ENCODE data around the gene FBXO38.

Gene FBXO38

GRCh38 chr5:148457183-148457620 lies 73.4 kb downstream of the FBXO38 start:
- Histone ChIP-seq H3K4me1 (no peaks in the 10 kb centered on the region), H3K9me3 (ENCODE audit: control insufficient read depth, low read length) (no peaks in the 10 kb centered on the region), H3K36me3 (ENCODE audit: control insufficient read depth, insufficient read depth, low read length) (no peaks in the 10 kb centered on the region), H3K27ac (no peak overlapping the region), H3K4me2 (ENCODE audit: low read length) (no peak overlapping the region), H2AFZ (no peak overlapping the region), H3K4me3 (ENCODE audit: low read depth, low read length) (no peak overlapping the region), H3K79me2 (no peaks in the 10 kb centered on the region), H3K9ac (no peak overlapping the region), H3K27me3 (ENCODE audit: control insufficient read depth, insufficient read depth, low read length) (no peaks in the 10 kb centered on the region)
- no peak for TF ChIP-seq CTCF (IDR thresholded peaks at IDR 0.05)

- no peaks in the 10 kb centered on the region for H3K36me3 ChIP-seq (ENCODE audit: control insufficient read depth, insufficient read depth, low read length)
- no peaks in the 10 kb centered on the region for H3K9me3 ChIP-seq (ENCODE audit: control insufficient read depth, low read length)
- H3K4me1 ChIP-seq: no peaks in the 10 kb centered on the region
- no peak overlapping the region for H3K4me2 ChIP-seq (ENCODE audit: low read length)
- H3K4me3 ChIP-seq (ENCODE audit: low read depth, low read length): no peak overlapping the region
- H3K27me3 ChIP-seq (ENCODE audit: control insufficient read depth, insufficient read depth, low read length): no peaks in the 10 kb centered on the region
- no peak overlapping the region for H2AFZ ChIP-seq
- no peak overlapping the region for H3K27ac ChIP-seq
- H3K79me2 ChIP-seq: no peaks in the 10 kb centered on the region
- no peak overlapping the region for H3K9ac ChIP-seq
- no peak for TF ChIP-seq CTCF (IDR thresholded peaks at IDR 0.05)
Observed at GRCh38 chr5:148458036-148458888, 74.5 kb downstream of the FBXO38 start.

GRCh38 chr5:148459669-148460068 lies 75.9 kb downstream of the FBXO38 start:
- Histone ChIP-seq H3K4me1 (no peaks in the 10 kb centered on the region), H3K79me2 (no peaks in the 10 kb centered on the region), H3K27me3 (ENCODE audit: control insufficient read depth, insufficient read depth, low read length) (no peaks in the 10 kb centered on the region), H3K27ac (no peak overlapping the region), H3K4me3 (ENCODE audit: low read depth, low read length) (no peak overlapping the region), H3K4me2 (ENCODE audit: low read length) (no peak overlapping the region), H3K36me3 (ENCODE audit: control insufficient read depth, insufficient read depth, low read length) (no peaks in the 10 kb centered on the region), H2AFZ (no peak overlapping the region), H3K9me3 (ENCODE audit: control insufficient read depth, low read length) (no peaks in the 10 kb centered on the region), H3K9ac (no peak overlapping the region)
- no peak for TF ChIP-seq CTCF (IDR thresholded peaks at IDR 0.05)

- Histone ChIP-seq H3K9ac (no peak overlapping the region), H3K27ac (no peak overlapping the region), H3K36me3 (ENCODE audit: control insufficient read depth, insufficient read depth, low read length) (no peaks in the 10 kb centered on the region), H2AFZ (no peak overlapping the region), H3K27me3 (ENCODE audit: control insufficient read depth, insufficient read depth, low read length) (no peaks in the 10 kb centered on the region), H3K9me3 (ENCODE audit: control insufficient read depth, low read length) (no peaks in the 10 kb centered on the region), H3K4me3 (ENCODE audit: low read depth, low read length) (no peak overlapping the region), H3K4me1 (no peaks in the 10 kb centered on the region), H3K79me2 (no peaks in the 10 kb centered on the region), H3K4me2 (ENCODE audit: low read length) (no peak overlapping the region)
- no peak for TF ChIP-seq CTCF (IDR thresholded peaks at IDR 0.05)
Observed at GRCh38 chr5:148465381-148466235, 81.8 kb downstream of the FBXO38 start.
